ENCODE measurements around the gene CDH23.

CDH23 gene

DNA sequence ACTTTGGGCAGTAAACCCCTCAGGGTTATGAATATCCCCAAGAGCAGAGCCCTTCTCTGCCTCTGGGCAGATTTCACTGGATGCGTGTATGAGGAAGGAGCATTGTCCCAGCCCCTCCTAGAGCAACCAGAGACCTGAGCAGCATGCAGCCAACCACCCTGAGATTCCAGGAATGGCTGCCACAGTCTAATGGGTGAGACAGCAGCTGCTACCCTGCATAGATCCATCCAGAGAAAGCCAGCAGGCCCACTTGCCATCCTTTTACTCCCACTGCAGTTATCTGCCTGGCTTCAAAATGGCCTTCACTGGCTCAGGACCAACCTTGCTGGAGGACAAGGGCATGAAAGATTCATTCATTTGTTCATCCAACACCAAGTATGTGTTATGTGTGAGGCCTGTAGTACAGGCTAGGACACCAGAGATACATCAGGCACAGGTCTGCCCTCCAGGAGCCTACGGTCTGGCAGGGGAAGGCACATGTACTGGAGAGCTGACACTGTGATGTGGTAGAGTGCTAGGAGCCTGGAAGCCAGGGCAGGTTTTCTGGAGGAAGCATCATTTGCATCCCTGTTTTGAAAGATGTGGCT, 349.0 kb downstream of the CDH23 start:
- Histone ChIP-seq H3K4ac (ENCODE audit: low read depth, low read length) (no peak overlapping the region), H3K79me1 (ENCODE audit: low read length) (no peaks in the 10 kb centered on the region), H3K14ac (ENCODE audit: low read length) (no peak overlapping the region), H4K12ac (ENCODE audit: low read depth, low read length) (no peak overlapping the region), H3K18ac (ENCODE audit: low read length) (no peak overlapping the region), H2BK12ac (ENCODE audit: low read length) (no peak overlapping the region), H3K9me3 (ENCODE audit: insufficient read depth, low read depth, low read length) (peaks cover 5% of the 10 kb centered on the region), H2AK5ac (ENCODE audit: low read length) (no peak overlapping the region), H2AFZ (ENCODE audit: insufficient read depth, low read length, poor library complexity) (no peak overlapping the region), H3K4me2 (ENCODE audit: low read length) (no peak overlapping the region), H3K23ac (ENCODE audit: low read length) (no peak overlapping the region), H2BK5ac (ENCODE audit: low read depth, low read length, poor library complexity) (no peak overlapping the region), H3K4me3 (ENCODE audit: low read depth, low read length) (no peak overlapping the region), H2BK120ac (ENCODE audit: insufficient read depth, low read length, poor library complexity) (no peak overlapping the region), H3K36me3 (ENCODE audit: control insufficient read depth in 1 of 2, insufficient read depth in 2 of 2, low read length in 2 of 2) (no peaks in the 10 kb centered on the region), H3K27me3 (ENCODE audit: insufficient read depth, low read length) (no peaks in the 10 kb centered on the region), H4K91ac (ENCODE audit: low read depth, low read length) (no peak overlapping the region), H3K4me1 (ENCODE audit: control insufficient read depth in 1 of 2, insufficient read depth in 2 of 2, low read length in 2 of 2) (peaks cover 6 to 10% of the 10 kb centered on the region in 2 experiments), H3K79me2 (ENCODE audit: control insufficient read depth, insufficient read depth, low read length, poor library complexity) (no peaks in the 10 kb centered on the region), H3K27ac (ENCODE audit: low read depth, low read length) (no peak overlapping the region), H4K8ac (ENCODE audit: low read depth, low read length) (no peak overlapping the region), H3K9ac (ENCODE audit: low read length) (no peak overlapping the region)
- no peak for DNase-seq
- no CpG with 5 or more reads among the region's 2 CpGs for WGBS (ENCODE audit: extremely low coverage, insufficient coverage, insufficient read length)

GRCh38 chr10:71746344-71747037, 349.8 kb downstream of the CDH23 start:
- Histone ChIP-seq H4K12ac (ENCODE audit: low read depth, low read length) (no peak overlapping the region), H3K4ac (ENCODE audit: low read depth, low read length) (no peak overlapping the region), H3K27ac (ENCODE audit: low read depth, low read length) (no peak overlapping the region), H2BK12ac (ENCODE audit: low read length) (no peak overlapping the region), H4K91ac (ENCODE audit: low read depth, low read length) (no peak overlapping the region), H2AFZ (ENCODE audit: insufficient read depth, low read length, poor library complexity) (no peak overlapping the region), H3K27me3 (ENCODE audit: insufficient read depth, low read length) (no peaks in the 10 kb centered on the region), H3K9me3 (ENCODE audit: insufficient read depth, low read depth, low read length) (peaks cover 4% of the 10 kb centered on the region), H2BK5ac (ENCODE audit: low read depth, low read length, poor library complexity) (no peak overlapping the region), H4K8ac (ENCODE audit: low read depth, low read length) (no peak overlapping the region), H2BK120ac (ENCODE audit: insufficient read depth, low read length, poor library complexity) (no peak overlapping the region), H3K4me1 (ENCODE audit: control insufficient read depth in 1 of 2, insufficient read depth in 2 of 2, low read length in 2 of 2) (peaks cover 6 to 10% of the 10 kb centered on the region in 2 experiments), H3K23ac (ENCODE audit: low read length) (no peak overlapping the region), H3K4me2 (ENCODE audit: low read length) (no peak overlapping the region), H3K79me2 (ENCODE audit: control insufficient read depth, insufficient read depth, low read length, poor library complexity) (no peaks in the 10 kb centered on the region), H2AK5ac (ENCODE audit: low read length) (no peak overlapping the region), H3K79me1 (ENCODE audit: low read length) (no peaks in the 10 kb centered on the region), H3K18ac (ENCODE audit: low read length) (no peak overlapping the region), H3K14ac (ENCODE audit: low read length) (no peak overlapping the region), H3K36me3 (ENCODE audit: control insufficient read depth in 1 of 2, insufficient read depth in 2 of 2, low read length in 2 of 2) (no peaks in the 10 kb centered on the region), H3K9ac (ENCODE audit: low read length) (no peak overlapping the region), H3K4me3 (ENCODE audit: low read depth, low read length) (no peak overlapping the region)
- WGBS (ENCODE audit: extremely low coverage, insufficient coverage, insufficient read length): no CpG with 5 or more reads among the region's 13 CpGs
- no peak for DNase-seq

GRCh38 chr10:71747039-71747531, 350.4 kb downstream of the CDH23 start:
- H3K9ac ChIP-seq (ENCODE audit: low read length): no peak overlapping the region
- peaks cover 2% of the 10 kb centered on the region for H3K9me3 ChIP-seq (ENCODE audit: insufficient read depth, low read depth, low read length)
- H3K79me2 ChIP-seq (ENCODE audit: control insufficient read depth, insufficient read depth, low read length, poor library complexity): no peaks in the 10 kb centered on the region
- H3K4ac ChIP-seq (ENCODE audit: low read depth, low read length): no peak overlapping the region
- no peaks in the 10 kb centered on the region for H3K36me3 ChIP-seq (ENCODE audit: control insufficient read depth in 1 of 2, insufficient read depth in 2 of 2, low read length in 2 of 2)
- no peak overlapping the region for H3K4me3 ChIP-seq (ENCODE audit: low read depth, low read length)
- no peak overlapping the region for H2BK12ac ChIP-seq (ENCODE audit: low read length)
- no peak overlapping the region for H3K14ac ChIP-seq (ENCODE audit: low read length)
- H3K18ac ChIP-seq (ENCODE audit: low read length): no peak overlapping the region
- WGBS (ENCODE audit: extremely low coverage, insufficient coverage, insufficient read length): no CpG with 5 or more reads among the region's 2 CpGs
- H2AFZ ChIP-seq (ENCODE audit: insufficient read depth, low read length, poor library complexity): no peak overlapping the region
- H2BK5ac ChIP-seq (ENCODE audit: low read depth, low read length, poor library complexity): no peak overlapping the region
- H3K79me1 ChIP-seq (ENCODE audit: low read length): no peaks in the 10 kb centered on the region
- H3K27ac ChIP-seq (ENCODE audit: low read depth, low read length): no peak overlapping the region
- no peaks in the 10 kb centered on the region for H3K27me3 ChIP-seq (ENCODE audit: insufficient read depth, low read length)
- no peak overlapping the region for H2BK120ac ChIP-seq (ENCODE audit: insufficient read depth, low read length, poor library complexity)
- H4K8ac ChIP-seq (ENCODE audit: low read depth, low read length): no peak overlapping the region
- no peak for DNase-seq
- H4K12ac ChIP-seq (ENCODE audit: low read depth, low read length): no peak overlapping the region
- H2AK5ac ChIP-seq (ENCODE audit: low read length): no peak overlapping the region
- H3K23ac ChIP-seq (ENCODE audit: low read length): no peak overlapping the region
- peaks cover 6 to 10% of the 10 kb centered on the region in 2 experiments for H3K4me1 ChIP-seq (ENCODE audit: control insufficient read depth in 1 of 2, insufficient read depth in 2 of 2, low read length in 2 of 2)
- no peak overlapping the region for H4K91ac ChIP-seq (ENCODE audit: low read depth, low read length)
- H3K4me2 ChIP-seq (ENCODE audit: low read length): no peak overlapping the region

DNA sequence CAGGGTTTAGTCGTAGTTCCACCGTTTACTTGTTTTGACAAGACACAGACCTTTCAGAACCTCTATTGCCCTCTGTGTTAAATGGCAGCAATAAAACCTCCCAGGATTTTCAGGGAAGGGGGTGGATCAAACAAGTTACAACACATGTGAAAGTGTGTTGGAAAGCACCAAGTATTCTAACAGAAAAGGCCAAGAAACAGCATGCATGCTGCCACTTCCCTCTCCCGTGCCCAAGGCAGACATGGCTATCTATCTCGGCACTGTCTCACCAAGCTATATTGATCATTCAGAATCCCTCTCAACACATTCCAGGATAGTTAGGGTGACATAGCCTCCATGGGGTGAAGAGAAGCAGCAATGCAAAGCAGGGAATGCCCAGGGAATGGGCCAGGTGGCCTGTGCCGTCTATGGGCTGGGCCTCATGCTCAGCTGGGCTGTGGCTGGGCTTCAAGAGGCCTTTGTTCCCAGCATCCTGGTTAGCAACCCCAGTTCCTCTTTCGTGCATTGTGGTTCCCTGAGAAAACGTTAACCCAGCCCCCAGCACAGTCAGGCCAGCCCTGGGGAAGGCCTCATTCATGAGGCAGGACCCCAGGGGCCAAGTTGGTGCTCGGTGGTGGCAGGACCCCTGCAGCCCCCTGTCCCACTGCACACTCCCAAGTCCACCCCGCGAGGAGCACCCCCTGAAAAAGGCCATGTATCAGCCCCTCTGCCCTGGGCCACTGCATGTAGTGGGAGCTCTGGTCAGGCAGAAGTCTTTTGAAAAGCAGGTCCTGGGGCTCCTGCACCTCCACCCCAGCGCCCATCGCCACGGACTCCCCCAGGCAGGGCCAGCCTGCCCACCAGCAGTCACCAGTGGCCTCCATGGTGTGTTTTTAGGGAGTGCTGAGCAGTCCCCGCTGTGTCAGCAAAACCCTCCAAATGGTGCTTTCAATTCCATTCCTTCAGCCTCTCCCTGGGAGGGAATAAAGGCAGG, 351.1 kb downstream of the CDH23 start:
- Histone ChIP-seq H3K27ac (ENCODE audit: low read depth, low read length) (no peak overlapping the region), H4K91ac (ENCODE audit: low read depth, low read length) (no peak overlapping the region), H3K79me1 (ENCODE audit: low read length) (no peaks in the 10 kb centered on the region), H3K27me3 (ENCODE audit: insufficient read depth, low read length) (no peaks in the 10 kb centered on the region), H3K4me2 (ENCODE audit: low read length) (no peak overlapping the region), H3K79me2 (ENCODE audit: control insufficient read depth, insufficient read depth, low read length, poor library complexity) (no peaks in the 10 kb centered on the region), H4K8ac (ENCODE audit: low read depth, low read length) (no peak overlapping the region), H3K9ac (ENCODE audit: low read length) (no peak overlapping the region), H3K4me1 (ENCODE audit: control insufficient read depth in 1 of 2, insufficient read depth in 2 of 2, low read length in 2 of 2) (peaks cover 6 to 10% of the 10 kb centered on the region in 2 experiments), H3K14ac (ENCODE audit: low read length) (no peak overlapping the region), H2BK12ac (ENCODE audit: low read length) (no peak overlapping the region), H3K4ac (ENCODE audit: low read depth, low read length) (no peak overlapping the region), H2BK120ac (ENCODE audit: insufficient read depth, low read length, poor library complexity) (no peak overlapping the region), H3K18ac (ENCODE audit: low read length) (no peak overlapping the region), H3K4me3 (ENCODE audit: low read depth, low read length) (no peak overlapping the region), H3K36me3 (ENCODE audit: control insufficient read depth in 1 of 2, insufficient read depth in 2 of 2, low read length in 2 of 2) (no peaks in the 10 kb centered on the region), H3K9me3 (ENCODE audit: insufficient read depth, low read depth, low read length) (no peaks in the 10 kb centered on the region), H3K23ac (ENCODE audit: low read length) (no peak overlapping the region), H2BK5ac (ENCODE audit: low read depth, low read length, poor library complexity) (no peak overlapping the region), H2AK5ac (ENCODE audit: low read length) (no peak overlapping the region), H4K12ac (ENCODE audit: low read depth, low read length) (no peak overlapping the region), H2AFZ (ENCODE audit: insufficient read depth, low read length, poor library complexity) (no peak overlapping the region)
- no peak for DNase-seq
- WGBS (ENCODE audit: extremely low coverage, insufficient coverage, insufficient read length): no CpG with 5 or more reads among the region's 14 CpGs
